ENCODE measurements around the gene KIR2DL1.
"Not testable (repeated sequence)": the region's sequence is repeated elsewhere in the genome, so short reads cannot be mapped to it uniquely, and the experiment has no call there.

- TF ChIP-seq CTCF, POLR2A (IDR thresholded peaks at IDR 0.05): not testable (repeated sequence)
Observed at GRCh38 chr19:54825326-54825725, 55.7 kb downstream of the KIR2DL1 start.
